GM21619 (cell line): ENCODE measurements around the gene ITGA6.

ENCODE experiments used
- ATAC-seq: cut with Tn5 transposase; IDR thresholded peaks from one replicate; pipeline ENCODE4 v1.9.1; 2021; ENCODE audit not compliant: unreplicated experiment

The ITGA6 gene

DNA sequence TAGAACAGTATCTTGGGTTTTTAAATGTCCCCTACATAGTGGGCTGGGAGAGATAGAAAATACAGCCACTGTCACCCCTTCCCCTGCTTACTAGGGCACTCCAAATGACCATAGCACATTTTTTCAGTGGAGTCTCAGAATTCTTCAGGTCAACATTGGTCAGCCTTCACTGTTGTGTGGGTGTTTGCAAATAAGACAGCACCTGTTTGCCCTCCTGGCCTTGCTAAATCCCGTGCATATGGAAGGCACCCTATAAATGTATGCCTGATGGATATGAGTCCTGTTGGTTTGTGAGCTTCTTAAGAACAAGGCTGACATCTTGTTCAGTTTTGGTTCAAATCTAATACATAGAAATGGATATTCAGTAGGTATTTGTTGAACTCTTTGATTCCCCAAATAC lies 12.5 kb downstream of the ITGA6 start:
- ATAC-seq = no peak

DNA sequence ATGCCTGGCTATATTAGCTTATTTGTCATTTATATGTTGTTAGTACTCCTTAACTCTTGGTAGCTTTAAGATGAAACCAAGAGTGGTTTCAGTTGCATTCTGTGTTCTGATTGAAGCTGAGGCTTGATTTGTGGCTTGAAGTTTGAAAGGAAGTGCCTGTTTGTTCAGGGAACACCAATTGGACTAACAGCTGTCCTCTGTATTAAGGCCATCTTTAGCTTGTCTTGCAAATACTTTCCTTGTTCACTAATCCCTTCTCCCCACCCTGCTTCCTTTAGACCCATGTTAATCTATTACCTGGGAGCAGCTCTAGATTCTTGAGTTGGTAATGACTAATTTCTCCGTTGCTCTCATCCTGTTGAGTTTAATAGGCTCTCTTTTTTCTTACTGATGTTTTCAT lies 13.4 kb downstream of the ITGA6 start:
- ATAC-seq = no peak

- no peak for ATAC-seq
Measured at GRCh38 chr2:172442072-172442895, 14.9 kb downstream of the ITGA6 start.

DNA sequence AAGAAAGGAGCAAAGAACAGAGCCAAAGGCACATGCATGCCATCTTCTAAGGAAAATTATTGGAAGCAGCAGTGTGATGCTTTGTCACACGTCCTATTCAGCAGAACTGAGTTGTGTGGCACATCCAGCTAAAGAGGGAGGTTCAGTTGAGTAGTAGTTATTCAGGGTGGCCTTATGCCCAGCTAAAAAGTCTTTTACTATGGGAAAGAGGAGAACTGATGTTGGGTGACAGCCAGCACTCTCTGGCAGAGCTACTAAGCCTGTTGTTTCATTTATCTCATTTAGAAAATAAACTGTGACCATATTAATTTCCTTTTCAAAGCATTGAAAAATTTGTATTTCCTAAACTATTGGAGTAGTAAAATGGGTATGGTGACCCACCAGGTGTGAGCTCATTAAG lies 18.5 kb downstream of the ITGA6 start:
- ATAC-seq = no peak

GRCh38 chr2:172446474-172447063 lies 19.2 kb downstream of the ITGA6 start:
- ATAC-seq = no peak

DNA sequence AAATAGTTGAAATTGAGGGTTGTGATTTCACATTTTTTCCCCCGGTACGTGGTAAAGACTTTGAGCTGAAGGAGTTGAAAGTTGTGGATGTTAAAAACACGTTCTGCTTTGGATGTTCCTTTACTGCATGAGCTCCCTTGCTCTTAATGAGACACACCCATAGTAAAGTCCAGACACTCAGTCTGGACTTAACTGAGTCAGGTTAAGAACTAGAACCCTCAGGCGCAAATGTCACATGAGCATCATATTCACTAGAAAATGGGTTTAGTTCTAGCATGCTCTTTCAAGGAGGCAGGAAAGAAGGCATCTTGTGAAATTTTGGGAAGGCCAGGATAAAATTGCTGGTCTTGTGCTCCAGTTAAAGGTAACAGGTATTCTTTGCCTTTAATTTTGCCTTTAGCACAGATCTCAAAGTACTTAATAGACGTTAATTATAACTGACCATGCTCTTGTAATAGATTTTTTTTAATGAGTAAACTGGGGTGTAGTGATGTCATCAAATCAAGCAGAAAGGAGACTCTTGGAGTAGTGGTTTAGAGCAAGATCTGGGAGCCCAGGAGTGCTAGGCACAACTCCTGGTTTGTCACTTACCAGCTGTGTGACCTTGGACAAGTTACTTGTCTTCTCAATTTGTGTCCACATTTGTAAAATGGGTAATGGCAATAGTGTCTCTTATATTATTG lies 20.6 kb downstream of the ITGA6 start:
- ATAC-seq = no peak

DNA sequence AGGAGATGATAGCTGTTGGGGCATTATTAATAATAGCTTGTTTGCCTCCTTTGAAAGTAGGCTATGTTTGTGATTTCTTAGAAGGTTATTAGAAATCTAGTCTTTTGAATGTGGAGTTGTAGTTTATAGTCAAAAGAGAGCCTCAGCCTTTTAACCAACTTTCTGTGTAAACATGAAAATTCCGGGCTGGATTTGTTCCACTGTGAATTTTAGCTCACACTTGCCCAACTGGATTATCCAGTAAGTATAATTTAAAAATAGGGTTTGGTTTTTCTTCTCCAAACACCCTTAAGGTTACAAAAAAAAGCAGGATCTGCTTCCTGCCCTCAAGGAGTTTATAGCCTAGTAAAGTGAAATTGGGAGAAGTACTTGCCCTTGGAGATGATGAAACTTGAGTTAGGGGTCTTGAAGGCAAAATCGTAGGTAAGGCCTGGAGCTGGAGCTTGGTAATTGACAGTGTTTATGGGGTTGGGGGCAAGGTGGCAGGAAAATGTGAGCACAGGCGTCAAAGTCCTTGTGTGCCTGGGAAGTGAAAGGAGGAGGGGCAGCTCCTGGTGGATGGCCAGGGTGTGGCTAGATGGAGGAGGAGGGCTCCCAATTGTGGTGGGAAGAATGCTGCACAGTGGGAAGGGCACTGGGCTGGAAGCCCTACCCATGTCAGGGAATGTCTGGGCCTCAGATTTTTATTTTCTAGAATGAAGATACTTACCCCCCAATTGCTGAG lies 21.3 kb downstream of the ITGA6 start:
- no peak for ATAC-seq

DNA sequence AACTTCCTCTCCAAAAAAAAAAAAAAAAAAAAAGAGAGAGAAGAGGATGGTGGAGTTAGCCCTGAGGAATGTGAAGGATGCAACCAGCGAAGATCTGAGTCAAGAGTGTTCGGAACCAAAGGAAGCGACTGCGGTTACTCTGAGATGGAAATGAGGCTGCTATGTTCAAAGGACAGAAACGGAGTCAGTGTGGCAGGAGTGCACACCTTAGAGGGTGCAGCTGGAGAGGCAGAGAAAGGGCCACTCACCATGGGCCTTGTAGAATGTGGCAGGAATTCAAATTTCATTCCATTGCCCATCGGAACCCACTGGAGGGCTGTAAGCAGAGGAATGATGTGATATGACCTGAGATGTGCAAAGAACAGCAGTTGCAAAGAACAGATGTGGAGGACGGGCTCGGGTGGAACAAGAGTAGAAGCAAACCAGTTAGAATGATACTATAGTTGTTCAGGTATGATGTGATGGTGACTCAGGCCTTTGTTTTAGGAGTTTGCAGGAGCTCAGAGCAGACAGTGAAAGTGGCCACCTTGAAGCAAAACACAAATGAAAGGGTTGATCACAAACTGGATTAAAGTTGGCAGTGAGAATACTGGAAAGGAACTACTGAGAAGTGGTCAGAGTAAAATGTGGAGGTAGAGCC lies 22.6 kb downstream of the ITGA6 start:
- ATAC-seq = no peak

DNA sequence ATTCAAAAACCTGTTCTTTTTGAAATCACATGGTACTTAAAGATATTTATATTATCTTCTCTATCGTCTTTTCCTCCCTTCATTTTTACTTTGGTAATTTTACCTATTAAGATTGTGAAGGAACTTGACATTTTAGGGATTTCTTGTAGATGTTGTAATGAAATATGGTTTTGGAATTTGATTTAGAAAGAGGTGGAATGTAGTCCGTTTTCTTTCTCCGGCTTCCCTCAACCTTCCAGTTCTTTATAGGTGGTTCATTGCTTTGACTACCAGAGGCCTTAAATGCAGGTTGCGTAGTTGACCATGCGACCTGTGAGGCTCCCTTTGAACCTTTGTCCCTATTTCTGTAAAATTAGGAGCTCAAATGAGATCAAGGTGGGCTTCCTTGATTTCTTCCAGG lies 24.5 kb downstream of the ITGA6 start:
- ATAC-seq = no peak

- ATAC-seq = no peak
Measured at GRCh38 chr2:172452845-172453244, 25.5 kb downstream of the ITGA6 start.

DNA sequence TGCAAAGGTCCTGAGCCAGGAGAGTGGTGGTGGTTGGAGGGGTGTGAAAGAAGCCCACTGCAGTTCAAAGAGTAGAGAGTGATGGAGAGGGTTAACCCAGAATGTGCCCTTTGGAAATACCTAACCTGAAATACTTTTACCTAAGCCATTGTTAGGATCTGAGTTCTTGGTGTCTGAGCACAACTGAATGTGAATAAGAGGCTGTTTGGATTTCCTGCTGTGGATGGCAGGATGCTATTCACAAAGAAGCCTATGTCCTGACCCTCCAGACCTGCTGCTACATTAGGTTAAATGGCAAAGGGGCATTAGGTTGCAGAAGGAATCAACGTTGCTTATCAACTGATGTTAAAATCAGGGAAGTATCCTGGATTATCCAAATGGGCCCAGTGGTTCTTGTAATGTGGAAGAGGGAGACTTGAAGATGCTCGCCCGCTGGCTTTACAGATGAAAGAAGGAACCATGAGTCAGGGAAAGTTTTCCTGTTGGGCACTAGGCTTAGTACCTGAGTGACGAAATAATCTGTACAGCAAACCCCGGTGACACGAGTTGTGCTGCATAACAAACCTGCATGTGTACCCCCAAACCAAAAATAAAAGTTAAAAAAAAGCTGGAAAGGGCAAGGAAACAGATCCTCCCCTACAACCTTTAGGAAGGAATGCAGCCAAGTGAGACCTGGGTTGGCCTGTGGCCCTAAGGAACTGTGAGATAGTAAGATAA lies 27.2 kb downstream of the ITGA6 start:
- no peak for ATAC-seq

DNA sequence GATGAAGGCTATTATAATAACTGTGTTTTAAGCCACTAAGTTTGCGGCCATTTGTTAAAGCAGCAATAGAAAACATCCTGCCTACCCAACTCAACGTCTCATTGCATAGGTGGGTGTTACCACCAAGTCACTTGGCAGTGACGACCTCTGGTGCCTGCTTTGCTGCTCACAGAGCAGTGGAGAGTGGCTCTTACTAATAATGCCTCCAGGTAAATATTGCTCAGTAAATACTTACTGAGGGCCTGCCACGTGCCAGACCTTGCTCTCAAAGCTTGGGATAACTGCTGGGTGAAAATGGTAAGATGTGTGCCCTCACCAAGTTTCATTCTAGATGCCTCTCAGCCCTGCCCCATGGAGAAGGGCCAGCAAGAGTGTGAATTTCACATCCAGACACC lies 27.7 kb downstream of the ITGA6 start:
- ATAC-seq = no peak

DNA sequence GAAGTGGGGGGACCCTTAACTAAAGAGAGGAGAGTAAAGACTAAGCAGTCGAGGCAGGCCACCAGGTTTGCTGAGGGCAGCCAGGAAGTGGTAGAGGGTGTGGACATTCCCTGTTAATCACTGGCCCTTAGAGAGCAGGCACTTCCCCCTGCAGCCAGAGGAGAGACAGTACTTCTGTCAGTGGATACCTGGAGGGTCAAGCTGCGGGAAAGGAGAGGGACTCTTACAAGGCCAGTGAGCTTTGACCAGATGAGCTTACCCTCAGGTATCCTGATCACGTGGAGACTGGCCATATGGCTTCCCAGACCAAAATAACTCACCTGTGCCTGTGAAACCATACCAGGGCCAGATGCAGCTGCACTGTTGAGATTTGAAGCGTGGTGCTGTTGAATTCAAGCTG lies 28.6 kb downstream of the ITGA6 start:
- ATAC-seq = no peak

DNA sequence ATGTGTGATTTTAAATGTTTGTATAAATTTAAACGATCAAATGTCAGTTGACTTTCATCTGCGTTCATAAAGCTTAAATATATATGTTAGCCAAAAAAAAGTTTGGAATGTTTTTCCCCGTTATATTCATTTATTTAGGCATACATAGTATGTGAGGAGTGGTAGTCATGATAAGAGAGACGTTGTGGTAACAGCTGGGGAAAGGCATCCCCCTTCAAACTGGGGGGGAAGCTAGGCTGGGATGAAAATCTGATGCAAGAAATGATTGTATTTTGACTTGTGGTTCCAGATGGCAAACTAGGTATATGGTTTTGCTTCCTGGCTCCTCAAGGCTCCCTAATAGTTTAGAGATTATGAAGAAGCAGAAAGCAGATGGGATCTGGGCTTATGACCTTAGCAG lies 30.1 kb downstream of the ITGA6 start:
- no peak for ATAC-seq

DNA sequence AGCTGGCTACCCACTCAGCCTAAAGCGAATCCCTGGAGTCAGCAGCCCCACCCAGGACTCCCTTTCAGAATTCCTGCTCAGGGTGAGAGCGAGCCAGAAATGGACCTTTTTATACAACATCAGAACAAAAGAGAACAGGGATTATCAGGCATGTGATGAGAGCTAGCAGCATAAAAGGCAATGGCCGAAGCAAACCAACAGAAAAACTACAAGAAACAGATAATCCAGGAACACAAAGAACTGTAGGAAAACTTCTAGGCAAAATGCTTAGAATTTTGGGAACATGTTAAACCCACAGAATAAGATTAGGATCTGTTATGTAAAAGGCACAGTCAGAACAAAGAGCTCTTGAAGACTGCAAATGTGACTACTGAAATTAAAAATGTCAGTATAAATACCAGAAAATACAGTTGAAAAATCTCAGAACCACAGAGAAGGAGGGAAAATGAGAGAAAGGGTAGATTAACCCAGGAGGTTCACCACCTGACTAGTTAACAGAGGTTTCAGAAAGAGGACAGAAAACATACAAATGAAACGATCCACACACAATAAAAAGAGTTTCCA lies 31.3 kb downstream of the ITGA6 start:
- ATAC-seq = no peak

GRCh38 chr2:172460780-172461201 lies 33.4 kb downstream of the ITGA6 start:
- ATAC-seq = no peak

- no peak for ATAC-seq
Measured at GRCh38 chr2:172461591-172462372, 34.4 kb downstream of the ITGA6 start.

DNA sequence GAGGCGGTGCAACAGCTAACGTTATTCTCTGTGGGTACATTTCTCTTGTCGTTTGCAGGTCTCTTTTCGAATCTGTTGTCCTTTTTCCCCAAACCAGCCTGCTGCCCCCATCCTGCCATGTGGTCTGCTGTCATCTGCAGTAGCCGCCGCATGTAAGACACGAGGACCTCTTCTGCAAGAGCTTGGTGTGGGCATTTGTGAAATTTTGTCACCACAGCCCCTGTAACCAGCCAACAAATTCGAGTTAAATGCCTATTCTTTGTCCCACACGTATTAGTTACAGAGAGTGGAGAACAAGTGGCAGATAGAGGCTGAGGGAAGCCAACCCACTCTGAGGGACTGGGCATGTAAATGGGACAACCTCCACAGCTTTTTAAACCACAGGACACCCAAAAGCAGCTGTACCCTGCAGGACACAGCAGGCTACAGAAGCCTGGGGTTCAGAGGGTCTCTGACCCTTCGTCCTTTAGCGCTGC lies 35.0 kb downstream of the ITGA6 start:
- no peak for ATAC-seq

- peak; percentile 60 for ATAC-seq
Measured at GRCh38 chr2:172462849-172463381, 35.5 kb downstream of the ITGA6 start.
